ENCODE data around the gene RREB1.

DNA sequence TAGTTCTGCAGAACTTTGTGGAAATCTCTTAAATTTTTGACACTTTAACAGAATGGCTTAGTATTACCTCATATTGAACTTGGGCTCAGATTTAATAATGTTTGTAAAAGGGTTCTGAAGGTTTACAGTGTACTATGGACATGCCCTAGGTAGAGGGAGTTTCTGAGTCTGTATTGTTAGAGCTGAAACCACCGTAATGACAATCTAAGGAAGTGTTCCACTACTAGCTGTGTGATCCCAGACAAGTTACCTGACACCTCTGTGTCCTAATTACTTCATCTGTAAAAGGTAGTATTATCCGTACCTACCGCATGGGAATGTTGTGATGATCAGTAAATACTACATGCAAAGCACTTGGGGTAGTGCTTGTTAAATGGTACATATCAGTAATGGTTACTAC, 86.9 kb downstream of the RREB1 start:
- TF ChIP-seq CTCF (IDR thresholded peaks at IDR 0.05; ENCODE audit: low read depth, low read length, poor library complexity, severe bottlenecking) (no peak), EZH2phosphoT487 (IDR thresholded peaks at IDR 0.05; ENCODE audit: borderline replicate concordance, low read length) (no peak)
